H9 (cell line): ENCODE measurements around the gene SLCO6A1. TPM values are rescaled to one million over a fixed set of nuclear protein-coding genes. Genes with fewer than 3 reads are reported as not detected.

ENCODE experiments used
- DNase-seq: peaks from one replicate; pipeline ENCODE4 v3.0.0-alpha.2; 2017
- H2AFZ ChIP-seq: one replicate; pipeline ENCODE4 v1.6.1; 2013; ENCODE audit warnings: mild to moderate bottlenecking, low read length, control low read depth, moderate library complexity
- H2AK5ac ChIP-seq: 2 replicates; pipeline ENCODE4 v1.6.1; 2013; ENCODE audit warnings: low read length, control low read depth, mixed read lengths; ENCODE audit not compliant: insufficient read length
- H2BK120ac ChIP-seq: one replicate; pipeline ENCODE4 v1.6.1; 2013; ENCODE audit warnings: low read depth, mild to moderate bottlenecking, low read length, control low read depth, inconsistent platforms; ENCODE audit not compliant: poor library complexity, severe bottlenecking
- H2BK12ac ChIP-seq: 2 replicates; pipeline ENCODE4 v1.6.1; 2013; ENCODE audit warnings: low read length, control low read depth, mixed read lengths, low read depth; ENCODE audit not compliant: insufficient read length
- H2BK15ac ChIP-seq: 2 replicates; pipeline ENCODE4 v1.6.1; 2013; ENCODE audit warnings: low read depth, low read length, control low read depth
- H2BK20ac ChIP-seq: one replicate; pipeline ENCODE4 v1.6.1; 2013; ENCODE audit warnings: low read depth, mild to moderate bottlenecking, low read length, control low read depth, inconsistent platforms; ENCODE audit not compliant: poor library complexity, severe bottlenecking
- H2BK5ac ChIP-seq: 2 replicates; pipeline ENCODE4 v1.6.1; 2013; ENCODE audit warnings: low read length, control low read depth, mixed read lengths; ENCODE audit not compliant: insufficient read length
- H3K14ac ChIP-seq: 2 replicates; pipeline ENCODE4 v1.6.1; 2013; ENCODE audit warnings: low read length, control low read depth; ENCODE audit not compliant: insufficient read depth
- H3K18ac ChIP-seq: 2 replicates; pipeline ENCODE4 v1.6.1; 2013; ENCODE audit warnings: low read depth, mild to moderate bottlenecking, mixed read lengths, low read length, control low read depth; ENCODE audit not compliant: insufficient read length
- H3K23ac ChIP-seq: 2 replicates; pipeline ENCODE4 v1.6.1; 2013; ENCODE audit warnings: low read length, control low read depth, mixed read lengths, low read depth; ENCODE audit not compliant: insufficient read length
- H3K23me2 ChIP-seq: 2 replicates; pipeline ENCODE4 v1.6.1; 2013; ENCODE audit warnings: low read depth, mild to moderate bottlenecking, mixed read lengths, low read length, control low read depth; ENCODE audit not compliant: insufficient read length, poor library complexity, severe bottlenecking
- H3K27ac ChIP-seq: 2 replicates; pipeline ENCODE4 v1.5.1; 2013; ENCODE audit warnings: low read length, control low read depth, mixed read lengths, low read depth; ENCODE audit not compliant: insufficient read length
- H3K27me3 ChIP-seq: 2 replicates; pipeline ENCODE4 v1.6.1; 2013; ENCODE audit warnings: low read length, control low read depth, inconsistent platforms; ENCODE audit not compliant: insufficient read depth
- H3K4ac ChIP-seq: 2 replicates; pipeline ENCODE4 v1.6.1; 2013; ENCODE audit warnings: low read depth, mild to moderate bottlenecking, control low read depth, inconsistent platforms, low read length, moderate library complexity
- H3K4me1 ChIP-seq: 2 replicates; pipeline ENCODE4 v1.6.1; 2013; ENCODE audit warnings: low read length, control low read depth, inconsistent platforms; ENCODE audit not compliant: insufficient read depth
- H3K4me2 ChIP-seq: 2 replicates; pipeline ENCODE4 v1.6.1; 2013; ENCODE audit warnings: low read length, control low read depth, mixed read lengths; ENCODE audit not compliant: insufficient read length, insufficient read depth
- H3K56ac ChIP-seq: 2 replicates; pipeline ENCODE4 v1.6.1; 2013; ENCODE audit warnings: low read depth, mild to moderate bottlenecking, mixed read lengths, low read length, control low read depth; ENCODE audit not compliant: insufficient read length
- H3K79me1 ChIP-seq: 2 replicates; pipeline ENCODE4 v1.6.1; 2013; ENCODE audit warnings: low read depth, mild to moderate bottlenecking, moderate library complexity, low read length, control low read depth, inconsistent platforms; ENCODE audit not compliant: insufficient read depth, poor library complexity, severe bottlenecking
- H3K79me2 ChIP-seq: 2 replicates; pipeline ENCODE4 v1.6.1; 2013; ENCODE audit warnings: low read length, control low read depth, inconsistent platforms; ENCODE audit not compliant: insufficient read depth
- H3K9ac ChIP-seq: 2 replicates; pipeline ENCODE4 v1.6.1; 2013; ENCODE audit warnings: low read length, control low read depth, mixed read lengths; ENCODE audit not compliant: insufficient read length; ENCODE audit errors: extremely low read depth
- H3K9me3 ChIP-seq: one replicate; pipeline ENCODE4 v1.6.1; 2013; ENCODE audit warnings: low read depth, low read length, inconsistent platforms; ENCODE audit not compliant: control insufficient read depth
- H3T11ph ChIP-seq: one replicate; pipeline ENCODE4 v1.6.1; 2013; ENCODE audit warnings: mild to moderate bottlenecking, low read length, control low read depth, inconsistent platforms
- H4K20me1 ChIP-seq: one replicate; pipeline ENCODE4 v1.6.1; 2013; ENCODE audit not compliant: control insufficient read depth, insufficient read length, insufficient read depth
- H4K5ac ChIP-seq: 2 replicates; pipeline ENCODE4 v1.6.1; 2013; ENCODE audit warnings: low read depth, mild to moderate bottlenecking, mixed read lengths, low read length, control low read depth; ENCODE audit not compliant: insufficient read length
- H4K8ac ChIP-seq: replicated peaks from 2 replicates; pipeline ENCODE4 v1.6.1; 2013; ENCODE audit warnings: low read length, control low read depth, mixed read lengths, low read depth; ENCODE audit not compliant: insufficient read length
- H4K91ac ChIP-seq: 2 replicates; pipeline ENCODE4 v1.6.1; 2013; ENCODE audit warnings: low read depth, mild to moderate bottlenecking, moderate library complexity, mixed read lengths, low read length, control low read depth; ENCODE audit not compliant: insufficient read length
- H3K27ac Mint-ChIP-seq, 3 experiments: 2 replicates in 2 of 3; 3 replicates in 1 of 3; pipeline ENCODE4 v1.8.0; 2020 to 2021; ENCODE audit warnings: mixed read lengths in 3 of 3, mild to moderate bottlenecking in 1 of 3, moderate library complexity in 1 of 3
- H3K27me3 Mint-ChIP-seq: 2 replicates; pipeline ENCODE4 v1.8.0; 2021; ENCODE audit warnings: low read depth, mild to moderate bottlenecking, moderate library complexity, mixed read lengths
- H3K36me3 Mint-ChIP-seq, 3 experiments: 2 replicates in 2 of 3; 3 replicates in 1 of 3; pipeline ENCODE4 v1.8.0; 2020 to 2021; ENCODE audit warnings: low read depth in 3 of 3, mixed read lengths in 3 of 3; ENCODE audit not compliant: insufficient read depth in 1 of 3
- H3K4me1 Mint-ChIP-seq, 2 experiments: 2 replicates each; pipeline ENCODE4 v1.8.0; 2020; ENCODE audit warnings: mixed read lengths in 2 of 2
- H3K4me3 Mint-ChIP-seq, 2 experiments: 2 replicates in 1 of 2; 3 replicates in 1 of 2; pipeline ENCODE4 v1.8.0; 2020 to 2021; ENCODE audit warnings: mild to moderate bottlenecking in 2 of 2, mixed read lengths in 2 of 2, moderate library complexity in 1 of 2
- H3K9me3 Mint-ChIP-seq, 2 experiments: 2 replicates in 1 of 2; 3 replicates in 1 of 2; pipeline ENCODE4 v1.8.0; 2020; ENCODE audit warnings: mild to moderate bottlenecking in 2 of 2, mixed read lengths in 2 of 2, moderate library complexity in 1 of 2
- CTCF ChIP-seq: fragments of 200-600 bp; sonication (generic); conservative IDR thresholded peaks from 3 replicates; pipeline ENCODE4 v1.8.0; 2021; ENCODE audit warnings: antibody characterized with exemption, mild to moderate bottlenecking
- total RNA-seq: library from RNA; stranded (reverse); gene quantifications from 2 replicates; pipeline ENCODE4 v1.2.1, GENCODE V29; 2021

The SLCO6A1 gene
- total RNA-seq, 1 experiment from 2014 or later, result 0.46 TPM

DNA sequence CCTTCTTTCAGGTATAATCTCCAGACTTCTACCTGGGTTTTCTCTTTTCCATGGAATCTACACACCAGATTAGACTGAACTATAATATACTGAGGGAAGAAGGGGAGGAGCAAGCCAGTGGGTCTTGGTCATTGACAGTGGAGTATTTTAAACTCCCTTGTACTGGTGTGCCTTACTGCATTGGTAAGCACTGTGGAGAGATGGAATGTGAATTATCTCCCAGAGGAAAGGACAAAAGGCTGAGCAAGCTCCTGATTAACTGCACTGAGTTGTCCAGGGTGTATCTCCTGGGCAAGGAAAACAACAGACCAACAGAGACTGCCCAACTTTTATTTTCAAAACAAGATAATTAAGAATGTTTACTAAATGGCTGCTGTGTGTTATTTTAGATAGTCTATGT is 29.8 kb upstream of the SLCO6A1 start:
- no peaks in the 10 kb centered on the region for H3K36me3 Mint-ChIP-seq
- Histone ChIP-seq H2BK12ac (no peak overlapping the region), H3K79me1 (no peaks in the 10 kb centered on the region), H2BK15ac (no peak overlapping the region), H2BK5ac (no peak overlapping the region), H4K91ac (no peak overlapping the region), H3K18ac (no peak overlapping the region), H4K5ac (no peak overlapping the region), H3K23ac (no peak overlapping the region), H3K14ac (no peak overlapping the region), H3T11ph (no peak overlapping the region), H2AK5ac (no peak overlapping the region), H2BK20ac (no peak overlapping the region), H3K9ac (no peak overlapping the region), H3K27me3 (no peaks in the 10 kb centered on the region), H2AFZ (no peak overlapping the region), H4K8ac (no peak overlapping the region), H3K56ac (no peak overlapping the region), H3K79me2 (no peaks in the 10 kb centered on the region), H3K9me3 (no peaks in the 10 kb centered on the region), H3K4me1 (no peaks in the 10 kb centered on the region), H3K23me2 (no peaks in the 10 kb centered on the region), H4K20me1 (no peaks in the 10 kb centered on the region), H3K4ac (no peak overlapping the region), H2BK120ac (no peak overlapping the region), H3K4me2 (no peak overlapping the region), H3K27ac (no peak overlapping the region)
- no peak overlapping the region for H3K4me3 Mint-ChIP-seq
- no peak overlapping the region for H3K27ac Mint-ChIP-seq
- no peak for DNase-seq
- no peaks in the 10 kb centered on the region for H3K9me3 Mint-ChIP-seq
- H3K4me1 Mint-ChIP-seq, result no peaks in the 10 kb centered on the region
- H3K27me3 Mint-ChIP-seq, result no peaks in the 10 kb centered on the region
- no peak for TF ChIP-seq CTCF
